Loucy (cell line): Measurements from ENCODE around the gene FAM181B.

Experiments used
- H2AFZ ChIP-seq: fragments of 200-600 bp; sonication (generic); 2 replicates; pipeline ENCODE4 v1.6.0; 2016; ENCODE audit warnings: antibody characterized with exemption, mild to moderate bottlenecking, low read length, moderate library complexity
- H3F3A ChIP-seq: fragments of 200-600 bp; 2 replicates; pipeline ENCODE4 v1.6.0; 2016; ENCODE audit warnings: antibody characterized with exemption, low read depth, mild to moderate bottlenecking
- H3K27me3 ChIP-seq: fragments of 200-600 bp; sonication (generic); 2 replicates; pipeline ENCODE4 v1.6.1; 2014; ENCODE audit warnings: low read length, mild to moderate bottlenecking; ENCODE audit not compliant: insufficient read depth, poor library complexity, severe bottlenecking
- H3K36me3 ChIP-seq: fragments of 200-600 bp; sonication (generic); 2 replicates; pipeline ENCODE4 v1.6.1; 2016; ENCODE audit warnings: low read length; ENCODE audit not compliant: insufficient read depth
- H3K4me1 ChIP-seq: fragments of 200-600 bp; sonication (generic); 2 replicates; pipeline ENCODE4 v1.5.1; 2014; ENCODE audit warnings: low read length, mild to moderate bottlenecking; ENCODE audit not compliant: insufficient read depth, poor library complexity, severe bottlenecking
- H3K4me2 ChIP-seq: fragments of 200-600 bp; sonication (generic); 2 replicates; pipeline ENCODE4 v1.6.0; 2014; ENCODE audit warnings: antibody characterized with exemption, low read length, low read depth, mild to moderate bottlenecking; ENCODE audit not compliant: poor library complexity, severe bottlenecking
- H3K4me3 ChIP-seq: fragments of 200-600 bp; sonication (generic); 2 replicates; pipeline ENCODE4 v1.5.1; 2014; ENCODE audit warnings: low read length, mild to moderate bottlenecking, mixed read lengths; ENCODE audit not compliant: poor library complexity, severe bottlenecking
- H3K79me2 ChIP-seq: fragments of 200-600 bp; sonication (generic); 2 replicates; pipeline ENCODE4 v1.6.1; 2014; ENCODE audit warnings: low read length; ENCODE audit not compliant: insufficient read depth
- H3K9ac ChIP-seq: fragments of 200-600 bp; sonication (generic); 2 replicates; pipeline ENCODE4 v1.6.0; 2014; ENCODE audit warnings: mild to moderate bottlenecking, low read depth, low read length, moderate library complexity; ENCODE audit not compliant: poor library complexity, severe bottlenecking
- H3K9me2 ChIP-seq: fragments of 200-600 bp; sonication (generic); replicated peaks from 2 replicates; pipeline ENCODE4 v1.6.1; 2016; ENCODE audit warnings: low read depth, low read length, mixed read lengths
- H3K9me3 ChIP-seq: fragments of 200-600 bp; sonication (generic); 2 replicates; pipeline ENCODE4 v1.6.1; 2014; ENCODE audit warnings: mild to moderate bottlenecking, antibody characterized with exemption, low read length, low read depth; ENCODE audit not compliant: insufficient read depth
- H4K20me1 ChIP-seq: fragments of 200-600 bp; sonication (generic); 2 replicates; pipeline ENCODE4 v1.6.0; 2014; ENCODE audit warnings: antibody characterized with exemption, low read length, mild to moderate bottlenecking; ENCODE audit not compliant: insufficient read depth, poor library complexity, severe bottlenecking
- CTCF ChIP-seq: fragments of 200-600 bp; sonication (generic); conservative IDR thresholded peaks from 2 replicates; pipeline ENCODE4 v1.5.1; 2014; ENCODE audit warnings: mild to moderate bottlenecking, antibody characterized with exemption, low read length
- EZH2phosphoT487 ChIP-seq: fragments of 200-600 bp; IDR thresholded peaks from 2 replicates; pipeline ENCODE4 v1.6.1; 2018; ENCODE audit warnings: antibody characterized with exemption, mild to moderate bottlenecking, moderate library complexity, borderline replicate concordance

FAM181B gene

GRCh38 chr11:82724026-82724425, 9.6 kb downstream of the FAM181B start:
- no peak overlapping the region for H3K4me3 ChIP-seq
- H4K20me1 ChIP-seq = no peaks in the 10 kb centered on the region
- H3K36me3 ChIP-seq = no peaks in the 10 kb centered on the region
- H3K27me3 ChIP-seq = no peaks in the 10 kb centered on the region
- H3F3A ChIP-seq = no peaks in the 10 kb centered on the region
- H3K9ac ChIP-seq = no peak overlapping the region
- TF ChIP-seq EZH2phosphoT487 (no peak), CTCF (no peak)
- H3K9me2 ChIP-seq = no peaks in the 10 kb centered on the region
- H3K9me3 ChIP-seq = no peaks in the 10 kb centered on the region
- no peaks in the 10 kb centered on the region for H3K79me2 ChIP-seq
- H2AFZ ChIP-seq = no peak overlapping the region
- no peaks in the 10 kb centered on the region for H3K4me1 ChIP-seq
- no peak overlapping the region for H3K4me2 ChIP-seq

- no peaks in the 10 kb centered on the region for H3K4me1 ChIP-seq
- H3K9me2 ChIP-seq = no peaks in the 10 kb centered on the region
- no peaks in the 10 kb centered on the region for H3K9me3 ChIP-seq
- H3K4me2 ChIP-seq = no peak overlapping the region
- H3K79me2 ChIP-seq = no peaks in the 10 kb centered on the region
- H3K27me3 ChIP-seq = no peaks in the 10 kb centered on the region
- H3K9ac ChIP-seq = no peak overlapping the region
- no peaks in the 10 kb centered on the region for H3F3A ChIP-seq
- no peaks in the 10 kb centered on the region for H4K20me1 ChIP-seq
- no peak for TF ChIP-seq EZH2phosphoT487
- no peak for TF ChIP-seq CTCF
- no peaks in the 10 kb centered on the region for H3K36me3 ChIP-seq
- H2AFZ ChIP-seq = no peak overlapping the region
- no peak overlapping the region for H3K4me3 ChIP-seq
Measured at GRCh38 chr11:82722231-82722630, 11.4 kb downstream of the FAM181B start.

GRCh38 chr11:82720267-82721065, 13.2 kb downstream of the FAM181B start:
- Histone ChIP-seq H3K4me1 (no peaks in the 10 kb centered on the region), H3K36me3 (no peaks in the 10 kb centered on the region), H3F3A (no peaks in the 10 kb centered on the region), H3K79me2 (no peaks in the 10 kb centered on the region), H3K27me3 (no peaks in the 10 kb centered on the region), H3K9ac (no peak overlapping the region), H3K9me2 (no peaks in the 10 kb centered on the region), H4K20me1 (no peaks in the 10 kb centered on the region), H3K9me3 (no peaks in the 10 kb centered on the region), H3K4me2 (no peak overlapping the region), H3K4me3 (no peak overlapping the region), H2AFZ (no peak overlapping the region)
- TF ChIP-seq CTCF = no peak
- no peak for TF ChIP-seq EZH2phosphoT487
